ENCODE results near the gene PMS2.
"Not testable (repeated sequence)": the region's sequence is repeated elsewhere in the genome, so short reads cannot be mapped to it uniquely, and the experiment has no call there.

- TF ChIP-seq CTCF, POLR2A, POLR2AphosphoS5 (IDR thresholded peaks at IDR 0.05): not testable (repeated sequence)
Observed at GRCh38 chr7:6010370-6010769, 1.5 kb upstream of the PMS2 start.

Measured in breast epithelium (tissue), 3 donors.